Osteocyte (in vitro differentiated cells): Measurements from ENCODE around the gene POC1A. TPM values are rescaled to one million over a fixed set of nuclear protein-coding genes. Genes with fewer than 3 reads are reported as not detected.
"Not testable (repeated sequence)": the region's sequence is repeated elsewhere in the genome, so short reads cannot be mapped to it uniquely, and the experiment has no call there.

Source experiments
- DNase-seq: peaks from one replicate; pipeline ENCODE4 v3.0.0; 2021; ENCODE audit warnings: mixed read lengths; ENCODE audit not compliant: unreplicated experiment; ENCODE audit errors: extremely low spot score
- H3K27ac Mint-ChIP-seq: one replicate; pipeline ENCODE4 v1.8.0; 2021; ENCODE audit warnings: mild to moderate bottlenecking, mixed read lengths; ENCODE audit not compliant: unreplicated experiment
- H3K27me3 Mint-ChIP-seq: one replicate; pipeline ENCODE4 v1.8.0; 2021; ENCODE audit warnings: mixed read lengths; ENCODE audit not compliant: unreplicated experiment
- H3K36me3 Mint-ChIP-seq: one replicate; pipeline ENCODE4 v1.8.0; 2021; ENCODE audit warnings: mixed read lengths; ENCODE audit not compliant: unreplicated experiment
- H3K4me1 Mint-ChIP-seq: one replicate; pipeline ENCODE4 v1.8.0; 2021; ENCODE audit warnings: mixed read lengths; ENCODE audit not compliant: unreplicated experiment
- H3K4me3 Mint-ChIP-seq: one replicate; pipeline ENCODE4 v1.8.0; 2021; ENCODE audit warnings: mild to moderate bottlenecking, moderate library complexity, mixed read lengths; ENCODE audit not compliant: unreplicated experiment
- H3K9me3 Mint-ChIP-seq: one replicate; pipeline ENCODE4 v1.8.0; 2021; ENCODE audit warnings: mixed read lengths; ENCODE audit not compliant: unreplicated experiment
- total RNA-seq: library from RNA; stranded (reverse); gene quantifications from 2 replicates; pipeline ENCODE4 v1.2.1, GENCODE V29; 2021
- TF ChIP-seq, protein P1 (sequence below): fragments of 200-600 bp; sonication (generic); IDR thresholded peaks from 2 replicates; pipeline ENCODE4 v1.5.0; 2021; ENCODE audit warnings: antibody characterized with exemption, mild to moderate bottlenecking, moderate library complexity

The POC1A gene
- total RNA-seq, 1 donor from 2014 or later = 5.1 TPM

DNA sequence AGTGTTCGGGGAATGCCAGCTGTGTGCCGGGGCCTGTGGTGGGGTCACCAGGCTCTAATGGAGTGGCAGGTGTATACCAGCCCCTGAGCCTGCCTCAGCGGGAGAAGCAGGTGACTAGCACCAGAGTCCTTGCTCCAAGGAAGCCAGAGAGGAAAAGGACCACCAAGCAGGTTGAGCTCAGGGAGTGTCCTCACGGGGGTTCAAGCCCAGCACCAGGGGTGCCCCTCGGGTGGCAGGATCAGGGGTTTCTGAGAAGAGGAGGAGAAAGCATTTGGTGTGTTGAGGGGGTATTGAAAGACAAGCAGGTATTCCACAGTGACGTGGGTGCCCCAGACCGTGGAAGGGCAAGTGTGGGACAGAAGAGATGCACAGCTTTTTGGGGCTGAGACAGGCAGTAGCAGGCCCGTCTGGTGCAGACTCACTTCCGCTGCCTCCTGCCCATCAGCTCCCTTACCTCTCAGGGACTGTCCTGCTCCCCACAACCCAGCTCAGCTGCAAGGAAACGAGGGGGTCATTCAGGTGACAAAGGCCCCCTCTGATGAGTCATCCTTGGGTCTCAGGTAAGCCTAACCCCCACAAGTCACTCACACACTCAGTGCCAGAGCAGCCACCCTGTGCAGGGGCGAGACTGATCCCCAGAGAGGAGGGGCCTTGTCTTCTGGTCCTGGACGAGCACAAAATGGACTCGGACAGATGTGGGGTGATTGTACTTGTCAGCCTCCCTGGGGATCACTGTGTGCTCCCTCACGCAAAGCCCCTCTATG, 21.4 kb upstream of the POC1A start:
- TF ChIP-seq, protein P1, sequence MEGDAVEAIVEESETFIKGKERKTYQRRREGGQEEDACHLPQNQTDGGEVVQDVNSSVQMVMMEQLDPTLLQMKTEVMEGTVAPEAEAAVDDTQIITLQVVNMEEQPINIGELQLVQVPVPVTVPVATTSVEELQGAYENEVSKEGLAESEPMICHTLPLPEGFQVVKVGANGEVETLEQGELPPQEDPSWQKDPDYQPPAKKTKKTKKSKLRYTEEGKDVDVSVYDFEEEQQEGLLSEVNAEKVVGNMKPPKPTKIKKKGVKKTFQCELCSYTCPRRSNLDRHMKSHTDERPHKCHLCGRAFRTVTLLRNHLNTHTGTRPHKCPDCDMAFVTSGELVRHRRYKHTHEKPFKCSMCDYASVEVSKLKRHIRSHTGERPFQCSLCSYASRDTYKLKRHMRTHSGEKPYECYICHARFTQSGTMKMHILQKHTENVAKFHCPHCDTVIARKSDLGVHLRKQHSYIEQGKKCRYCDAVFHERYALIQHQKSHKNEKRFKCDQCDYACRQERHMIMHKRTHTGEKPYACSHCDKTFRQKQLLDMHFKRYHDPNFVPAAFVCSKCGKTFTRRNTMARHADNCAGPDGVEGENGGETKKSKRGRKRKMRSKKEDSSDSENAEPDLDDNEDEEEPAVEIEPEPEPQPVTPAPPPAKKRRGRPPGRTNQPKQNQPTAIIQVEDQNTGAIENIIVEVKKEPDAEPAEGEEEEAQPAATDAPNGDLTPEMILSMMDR = no peak
- H3K9me3 Mint-ChIP-seq = no peaks in the 10 kb centered on the region
- H3K36me3 Mint-ChIP-seq = no peaks in the 10 kb centered on the region
- H3K4me3 Mint-ChIP-seq = no peak overlapping the region
- no peak for DNase-seq
- no peak overlapping the region for H3K27ac Mint-ChIP-seq
- H3K4me1 Mint-ChIP-seq = peaks cover 14% of the 10 kb centered on the region
- no peaks in the 10 kb centered on the region for H3K27me3 Mint-ChIP-seq

DNA sequence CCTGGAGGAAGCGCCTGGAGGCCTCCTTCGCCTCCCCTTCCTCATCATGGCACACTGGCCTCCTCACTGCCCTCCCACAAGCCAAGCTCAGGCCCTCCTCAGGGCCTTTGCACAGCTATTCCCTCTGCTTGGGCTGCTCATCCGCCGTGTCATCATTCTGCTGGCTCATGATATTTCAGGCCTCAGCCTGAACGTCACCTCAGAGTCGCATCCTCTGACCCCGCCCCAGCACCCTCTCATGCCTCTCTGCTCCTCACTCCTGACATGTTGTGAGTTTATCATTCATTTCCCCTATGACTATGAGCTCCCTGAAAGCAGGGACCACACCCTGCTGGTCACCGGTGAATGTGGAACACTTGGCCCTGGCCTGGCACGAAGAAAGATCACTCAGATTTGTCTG, 20.7 kb upstream of the POC1A start:
- Mint-ChIP-seq H3K9me3 (no peaks in the 10 kb centered on the region), H3K27ac (no peak overlapping the region), H3K4me3 (no peak overlapping the region), H3K4me1 (peaks cover 14% of the 10 kb centered on the region), H3K36me3 (no peaks in the 10 kb centered on the region), H3K27me3 (no peaks in the 10 kb centered on the region)
- DNase-seq = no peak
- TF ChIP-seq, protein P1 = no peak

DNA sequence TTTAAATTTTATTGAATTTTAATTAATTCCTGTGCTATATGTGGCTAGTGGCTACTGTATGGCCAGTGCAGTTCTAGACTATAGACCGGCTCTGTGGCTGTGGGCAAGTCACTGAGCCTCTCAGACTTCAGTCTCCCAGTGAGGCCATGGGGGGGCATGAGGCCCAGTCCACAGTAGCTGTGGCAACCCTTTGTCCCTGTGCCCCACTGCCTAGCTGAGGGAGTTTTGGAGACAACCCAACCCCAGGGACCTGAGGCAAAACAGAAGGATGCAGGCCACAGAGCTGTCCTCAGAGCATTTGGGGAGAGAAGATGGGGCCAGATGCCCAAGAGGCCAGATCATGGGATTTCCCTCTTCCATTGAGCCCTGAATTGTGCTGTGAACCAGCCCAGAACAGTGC, 18.9 kb upstream of the POC1A start:
- DNase-seq = no peak
- H3K4me1 Mint-ChIP-seq = peaks cover 14% of the 10 kb centered on the region
- TF ChIP-seq, protein P1 = no peak
- no peaks in the 10 kb centered on the region for H3K9me3 Mint-ChIP-seq
- no peaks in the 10 kb centered on the region for H3K36me3 Mint-ChIP-seq
- no peak overlapping the region for H3K4me3 Mint-ChIP-seq
- H3K27ac Mint-ChIP-seq = no peak overlapping the region
- H3K27me3 Mint-ChIP-seq = no peaks in the 10 kb centered on the region

DNA sequence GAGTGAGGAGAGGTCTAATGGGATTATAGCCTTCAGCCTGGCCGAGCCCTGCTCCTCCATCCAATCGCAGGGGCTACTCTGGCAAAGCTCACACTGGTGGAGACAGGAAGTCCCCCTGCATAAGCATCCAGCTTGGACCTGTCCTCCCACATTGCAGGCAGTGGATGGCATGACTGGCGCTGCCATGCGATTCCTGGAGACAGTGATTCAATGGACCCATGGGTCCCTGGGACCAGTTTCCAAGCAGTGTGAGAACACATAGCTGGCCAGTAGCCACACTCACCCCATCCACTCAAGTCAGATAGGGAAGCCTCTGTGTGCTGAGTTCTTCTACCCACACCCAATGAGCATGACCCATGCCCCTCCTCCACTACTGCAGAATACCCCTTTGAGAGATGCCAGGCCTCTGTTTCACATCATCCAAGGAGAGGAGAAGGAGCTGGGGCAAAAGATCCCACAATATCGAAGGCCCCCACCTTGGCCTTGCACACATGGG, 18.1 kb upstream of the POC1A start:
- Mint-ChIP-seq H3K27ac (no peak overlapping the region), H3K4me1 (peaks cover 13% of the 10 kb centered on the region), H3K27me3 (peaks cover 2% of the 10 kb centered on the region), H3K36me3 (no peaks in the 10 kb centered on the region), H3K4me3 (no peak overlapping the region), H3K9me3 (no peaks in the 10 kb centered on the region)
- DNase-seq = no peak
- TF ChIP-seq, protein P1 = no peak

DNA sequence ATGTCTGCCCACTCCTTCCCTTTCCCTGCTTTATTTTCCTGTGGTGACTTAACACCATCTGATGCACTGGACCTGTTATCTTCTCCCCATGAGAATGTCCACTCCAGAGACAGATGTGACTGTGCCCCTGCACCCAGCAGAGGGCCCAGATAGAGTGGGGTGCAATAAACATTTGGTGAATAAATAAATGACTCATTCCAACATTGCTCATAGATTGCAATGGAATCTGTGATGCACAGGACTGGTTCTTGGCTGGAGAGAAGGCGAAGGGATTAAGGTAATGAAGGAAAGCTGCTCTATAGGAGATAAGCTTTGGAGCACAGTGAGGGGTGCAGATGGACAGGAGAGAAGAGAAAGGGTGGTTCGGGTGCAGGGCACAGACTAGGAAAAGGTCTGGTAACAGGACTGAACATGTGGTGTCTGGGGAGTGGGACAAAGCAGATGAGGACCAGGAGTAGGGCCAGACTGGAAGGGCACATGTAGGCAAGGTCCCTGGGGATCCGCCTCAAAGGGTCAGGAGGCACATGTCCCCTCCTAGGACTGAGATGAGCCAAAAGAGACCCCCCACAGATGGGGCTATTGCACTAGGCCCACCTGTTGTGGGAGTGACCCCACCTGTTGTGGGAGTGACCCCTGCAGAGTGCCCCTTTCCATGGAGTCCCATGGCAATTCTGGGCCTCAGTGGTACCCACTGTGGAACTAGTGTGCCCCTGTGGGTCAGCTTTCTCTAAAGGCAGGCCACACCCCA, 17.5 kb upstream of the POC1A start:
- H3K27ac Mint-ChIP-seq = no peak overlapping the region
- no peaks in the 10 kb centered on the region for H3K36me3 Mint-ChIP-seq
- TF ChIP-seq, protein P1 = no peak
- peaks cover 5% of the 10 kb centered on the region for H3K27me3 Mint-ChIP-seq
- H3K4me1 Mint-ChIP-seq = peaks cover 6% of the 10 kb centered on the region
- no peak overlapping the region for H3K4me3 Mint-ChIP-seq
- no peak for DNase-seq
- no peaks in the 10 kb centered on the region for H3K9me3 Mint-ChIP-seq

GRCh38 chr3:52170217-52170616, 16.0 kb upstream of the POC1A start:
- not testable (repeated sequence) for H3K9me3 Mint-ChIP-seq, H3K36me3 Mint-ChIP-seq, H3K4me3 Mint-ChIP-seq, H3K4me1 Mint-ChIP-seq, H3K27ac Mint-ChIP-seq, H3K27me3 Mint-ChIP-seq, DNase-seq
